ENCODE results near the gene ATP1B1. TPM values are rescaled to one million over a fixed set of nuclear protein-coding genes. Genes with fewer than 3 reads are reported as not detected.

The ATP1B1 gene
- total and polyA plus RNA-seq, 2 of the 8 experiments (the other 6 are each of a cell fraction or from before 2014, with no cell fraction given) = 16.3 to 76.5 TPM

- 96% methylated on average over 3 of the region's 3 CpGs; no CpG with 5 or more reads in 1 of the 2 experiments for WGBS, 2 experiments (ENCODE audit: extremely low coverage in 1 of 2, insufficient coverage in 1 of 2, insufficient read length in 1 of 2, insufficient replicate concordance in 2 of 2, low coverage in 1 of 2, low lambda C conversion rate in 2 of 2, missing lambda C conversion rate in 1 of 2)
- Histone ChIP-seq H2BK15ac (ENCODE audit: low read length) (no peak overlapping the region), H3K9me3 (ENCODE audit: insufficient read depth in 2 of 2, low read depth in 1 of 2, low read length in 1 of 2) (no peaks in the 10 kb centered on the region), H4K5ac (ENCODE audit: insufficient read length, low read depth, low read length) (no peak overlapping the region), H3K56ac (replicated peaks; ENCODE audit: insufficient read length, low read depth, low read length) (no peak overlapping the region), H2BK5ac (ENCODE audit: low read depth, low read length) (no peak overlapping the region), H3K4me3 (ENCODE audit: extremely low read depth in 1 of 4, insufficient read depth in 2 of 4, low read depth in 3 of 4, low read length in 4 of 4) (no peak overlapping the region), H3K4me2 (ENCODE audit: insufficient read depth in 1 of 2, low read depth in 2 of 2, low read length in 2 of 2) (no peak overlapping the region), H3K36me3 (ENCODE audit: control insufficient read depth in 2 of 4, insufficient read depth in 4 of 4, low read length in 3 of 4) (no peaks in the 10 kb centered on the region), H2BK12ac (ENCODE audit: low read depth, low read length) (no peak overlapping the region), H3K4me1 (replicated peaks in 1 of 4; ENCODE audit: control insufficient read depth in 3 of 4, insufficient read depth in 4 of 4, low read length in 3 of 4) (peaks cover 0 to 3% (median 0%) of the 10 kb centered on the region in 4 experiments; a peak in 1 of 7 replicates), H3K9ac (replicated peaks in 1 of 4; ENCODE audit: extremely low read depth in 1 of 4, low read depth in 3 of 4, low read length in 3 of 4) (no peak overlapping the region), H4K91ac (replicated peaks; ENCODE audit: insufficient read length, low read length) (no peak overlapping the region), H3K14ac (ENCODE audit: insufficient read length) (no peak overlapping the region), H3K18ac (ENCODE audit: extremely low read depth, low read length) (no peak overlapping the region), H2BK20ac (ENCODE audit: low read length) (no peak overlapping the region), H3K23me2 (ENCODE audit: low read depth, low read length) (no peaks in the 10 kb centered on the region), H3K27me3 (replicated peaks in 1 of 4; ENCODE audit: control insufficient read depth in 3 of 4, extremely low read depth in 1 of 4, insufficient read depth in 3 of 4, low read length in 3 of 4) (no peaks in the 10 kb centered on the region), H2AK5ac (ENCODE audit: low read depth, low read length) (no peak overlapping the region), H2BK120ac (replicated peaks; ENCODE audit: low read depth, low read length) (no peak overlapping the region), H2AFZ (ENCODE audit: low read length) (no peak overlapping the region), H4K20me1 (replicated peaks in 1 of 2; ENCODE audit: control insufficient read depth in 1 of 2, insufficient read depth in 2 of 2, low read length in 2 of 2) (no peaks in the 10 kb centered on the region), H3K79me1 (ENCODE audit: low read depth, low read length) (no peaks in the 10 kb centered on the region), H3K79me2 (ENCODE audit: control insufficient read depth in 1 of 2, insufficient read depth in 2 of 2, low read length in 2 of 2) (no peaks in the 10 kb centered on the region), H4K8ac (ENCODE audit: extremely low read depth, insufficient read depth, low read length) (no peak overlapping the region), H3K23ac (ENCODE audit: insufficient read length) (no peak overlapping the region), H3K27ac (ENCODE audit: low read depth, low read length) (no peak overlapping the region), H3K4ac (replicated peaks; ENCODE audit: insufficient read length, low read depth, low read length) (no peak overlapping the region)
- DNase-seq (ENCODE audit: low read depth in 1 of 2, low spot score in 2 of 2) (no peak), FAIRE-seq (no peak)
- ChIA-PET POLR2A (ENCODE audit: partially characterized antibody) (no interaction called here), CTCF (ENCODE audit: partially characterized antibody) (interaction anchor here (1.1 to 1.5 kb wide), 2 partner anchors 504 to 538 kb away, joined by 3 to 4 read pairs; no protein-coding TSS in a partner anchor)
- TF ChIP-seq NANOG (IDR thresholded peaks at IDR 0.05; ENCODE audit: insufficient read depth, low read depth, low read length, poor library complexity, severe bottlenecking) (no peak), CHD2 (IDR thresholded peaks at IDR 0.05; ENCODE audit: low read length) (no peak), SIN3A (conservative IDR thresholded peaks at IDR 0.05 in 1 of 2, IDR thresholded peaks at IDR 0.05 in 1 of 2; ENCODE audit: low read depth in 1 of 2, low read length in 2 of 2) (no peak), JUND (IDR thresholded peaks at IDR 0.05; ENCODE audit: low read length) (no peak), SAP30 (IDR thresholded peaks at IDR 0.05; ENCODE audit: insufficient read depth, insufficient replicate concordance, low read length) (no peak), KDM4A (IDR thresholded peaks at IDR 0.05; ENCODE audit: low read depth, low read length, severe bottlenecking) (no peak), EP300 (IDR thresholded peaks at IDR 0.05; ENCODE audit: borderline replicate concordance in 1 of 2, low read depth in 2 of 2, low read length in 2 of 2) (no peak), SP1 (IDR thresholded peaks at IDR 0.05; ENCODE audit: low read depth, low read length) (no peak), GABPA (IDR thresholded peaks at IDR 0.05; ENCODE audit: borderline replicate concordance, insufficient read depth, low read length) (no peak), BACH1 (IDR thresholded peaks at IDR 0.05; ENCODE audit: low read length) (no peak)
These were observed 34.9 kb downstream of the ATP1B1 start for GRCh38 chr1:169141356-169141755.

All from H1 (cell line).